ENCODE data around the gene ANGPTL5. TPM values are rescaled to one million over a fixed set of nuclear protein-coding genes. Genes with fewer than 3 reads are reported as not detected.
"Not testable (repeated sequence)": the region's sequence is repeated elsewhere in the genome, so short reads cannot be mapped to it uniquely, and the experiment has no call there.

The ANGPTL5 gene
- total RNA-seq, result not detected

DNA sequence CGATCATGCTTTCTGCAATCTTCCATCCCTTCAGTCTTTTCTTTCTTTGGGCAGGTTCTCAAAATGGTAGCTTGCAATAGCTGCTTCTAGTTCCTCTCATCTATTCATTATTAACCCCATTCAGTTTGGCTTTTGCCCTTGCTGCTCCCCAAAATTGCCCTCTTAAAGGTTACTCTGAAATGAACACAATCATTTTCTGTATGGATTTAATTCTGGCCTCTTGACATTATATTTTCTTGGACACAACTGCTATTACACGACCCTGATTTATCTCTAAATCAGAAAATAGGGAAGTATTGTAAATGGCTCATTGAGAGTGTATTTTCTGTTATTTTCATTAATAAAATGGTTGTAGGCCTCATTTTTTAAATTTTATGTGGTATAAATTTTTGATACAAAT, at the start of gene ANGPTL5:
TSS of gene ANGPTL5 (minus strand) at position 101 of the 400 bp plus-strand sequence. CDS start 8,613 bp downstream, outside the sequence.
- ATAC-seq, result no peak

DNA sequence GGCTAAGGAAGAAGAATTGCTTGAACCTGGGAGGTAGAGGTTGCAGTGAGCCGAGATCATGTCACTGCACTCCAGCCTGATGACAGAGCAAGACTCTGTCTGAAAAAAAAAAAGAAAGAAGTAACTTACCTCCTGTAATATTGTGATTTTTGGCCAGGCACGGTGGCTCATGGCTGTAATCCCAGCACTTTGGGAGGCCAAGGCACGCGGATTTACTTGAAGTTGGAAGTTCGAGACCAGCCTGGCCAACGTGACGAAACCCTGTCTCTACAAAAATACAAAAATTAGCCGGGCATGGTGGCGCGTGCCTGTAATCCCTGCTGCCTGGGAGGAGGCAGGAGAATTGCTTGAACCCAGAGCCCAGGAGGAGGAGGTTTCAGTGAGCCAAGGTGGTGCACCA, 47.9 kb upstream of the ANGPTL5 start:
- ATAC-seq, result not testable (repeated sequence)

DNA sequence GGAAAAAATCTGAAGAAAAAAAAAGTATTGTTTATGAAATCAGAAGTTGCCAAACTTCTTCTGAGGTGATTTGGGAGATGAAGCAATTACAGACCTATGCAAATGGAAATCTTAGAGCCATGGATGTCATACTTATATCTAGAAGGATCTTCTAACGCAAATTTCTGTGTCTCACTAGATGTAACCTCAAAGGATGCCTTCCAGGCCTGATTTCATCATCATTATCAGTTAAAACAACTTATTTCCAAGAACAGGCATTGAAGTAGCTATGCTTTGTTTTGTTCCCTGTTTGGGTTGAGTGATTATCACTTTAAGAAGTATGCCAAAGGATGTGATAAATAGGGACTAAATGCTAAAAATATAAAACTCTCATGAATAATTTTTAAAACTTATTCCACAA, 43.9 kb upstream of the ANGPTL5 start:
- no peak for ATAC-seq

DNA sequence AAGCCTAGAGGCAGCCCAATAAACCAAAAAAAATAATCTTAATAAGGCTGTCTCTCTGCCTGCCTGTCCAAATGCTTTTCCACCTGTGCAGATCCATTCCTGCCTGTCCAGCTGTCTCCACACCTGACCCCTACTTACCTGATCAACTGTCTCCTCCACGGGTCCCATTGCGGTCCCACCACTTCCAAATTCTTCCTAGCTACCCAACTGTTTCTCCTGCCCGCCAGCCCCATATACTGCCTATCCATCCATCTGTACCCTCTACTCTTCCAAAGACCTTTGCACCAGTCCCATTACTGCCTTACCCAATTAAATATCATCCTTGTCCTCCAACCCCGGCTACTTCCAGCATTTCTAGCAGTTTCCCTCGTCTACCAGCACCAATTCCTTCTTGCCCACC, 39.4 kb upstream of the ANGPTL5 start:
- ATAC-seq, result no peak

GRCh38 chr11:101955278-101955677, 39.0 kb upstream of the ANGPTL5 start:
- no peak for ATAC-seq

DNA sequence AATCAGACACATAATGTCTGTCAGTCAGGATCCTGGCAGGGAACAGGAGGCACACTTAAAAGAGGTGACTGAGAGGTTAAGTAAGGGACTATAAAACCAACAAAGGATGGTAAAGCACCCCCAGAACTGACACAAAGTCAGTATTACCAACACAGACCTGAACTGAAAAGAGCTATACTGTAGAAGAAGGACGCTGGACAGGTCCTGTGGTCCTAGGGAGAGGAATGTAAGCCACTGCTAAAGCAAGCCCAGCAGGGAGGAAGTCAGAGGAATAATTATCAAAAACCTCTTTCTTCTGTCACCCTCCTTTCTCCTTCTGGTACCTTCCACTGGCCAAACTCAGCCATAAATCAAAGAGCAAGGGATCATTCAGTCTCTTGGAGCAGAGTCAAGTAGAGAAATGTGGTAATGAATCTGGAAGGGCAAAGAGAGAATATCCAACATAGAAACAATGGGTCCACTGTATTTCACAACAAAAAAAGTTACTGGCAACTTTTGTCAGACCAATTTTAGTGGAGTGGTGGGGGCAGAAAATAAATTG, 33.4 kb upstream of the ANGPTL5 start:
- no peak for ATAC-seq

DNA sequence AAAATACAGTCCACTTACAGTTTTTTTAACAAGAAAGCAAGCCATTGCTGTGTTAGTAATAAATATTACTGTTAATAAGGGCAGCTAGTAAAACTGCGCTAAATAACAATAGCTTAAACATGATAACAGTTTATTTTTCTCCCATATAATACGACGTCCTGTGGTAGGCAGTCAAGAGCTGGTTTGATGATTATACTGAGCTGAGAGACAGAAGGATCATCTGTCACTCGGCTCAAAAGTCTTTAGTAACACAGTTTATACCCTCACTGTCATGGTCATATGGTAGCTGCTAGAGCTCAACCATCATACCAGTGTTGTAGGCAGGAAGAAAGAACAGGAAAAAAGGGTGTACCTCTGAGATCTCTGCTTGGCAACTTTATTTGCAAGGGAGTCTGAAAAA, 29.1 kb upstream of the ANGPTL5 start:
- no peak for ATAC-seq

GRCh38 chr11:101944923-101945322, 28.6 kb upstream of the ANGPTL5 start:
- ATAC-seq, result no peak

GRCh38 chr11:101940901-101941520, 24.7 kb upstream of the ANGPTL5 start:
- ATAC-seq, result no peak

GRCh38 chr11:101931692-101932091, 15.4 kb upstream of the ANGPTL5 start:
- no peak for ATAC-seq

DNA sequence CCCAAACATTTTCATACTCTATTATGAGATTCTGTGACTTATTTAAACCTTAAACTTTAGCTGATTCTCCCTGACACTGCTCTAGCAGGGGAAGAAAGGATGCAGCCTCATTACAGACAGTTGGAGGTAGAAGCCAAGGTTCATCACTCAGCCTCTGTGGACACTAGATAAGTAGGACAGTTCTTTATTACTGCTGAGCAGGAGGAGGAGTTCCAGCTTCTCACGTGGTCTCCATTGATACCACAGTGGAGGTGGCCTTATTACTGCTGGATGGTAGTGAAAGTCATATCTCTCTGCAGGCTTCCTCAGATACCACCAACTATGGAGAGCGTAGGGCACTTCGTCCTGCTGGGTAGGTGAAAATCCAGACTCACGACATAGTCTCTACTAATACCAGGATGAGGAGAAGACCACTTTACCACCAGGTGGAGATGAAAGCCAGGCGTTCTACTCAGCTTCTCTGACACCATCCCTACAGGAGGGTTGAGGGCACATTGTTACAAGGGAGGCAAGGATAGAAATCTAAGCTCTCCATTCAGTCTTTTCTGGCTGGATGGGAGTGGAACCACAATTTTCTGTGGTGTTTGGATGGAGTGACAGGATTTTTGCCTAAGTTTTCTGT, 13.1 kb upstream of the ANGPTL5 start:
- no peak for ATAC-seq

GRCh38 chr11:101923554-101923953, 7.2 kb upstream of the ANGPTL5 start:
- no peak for ATAC-seq

DNA sequence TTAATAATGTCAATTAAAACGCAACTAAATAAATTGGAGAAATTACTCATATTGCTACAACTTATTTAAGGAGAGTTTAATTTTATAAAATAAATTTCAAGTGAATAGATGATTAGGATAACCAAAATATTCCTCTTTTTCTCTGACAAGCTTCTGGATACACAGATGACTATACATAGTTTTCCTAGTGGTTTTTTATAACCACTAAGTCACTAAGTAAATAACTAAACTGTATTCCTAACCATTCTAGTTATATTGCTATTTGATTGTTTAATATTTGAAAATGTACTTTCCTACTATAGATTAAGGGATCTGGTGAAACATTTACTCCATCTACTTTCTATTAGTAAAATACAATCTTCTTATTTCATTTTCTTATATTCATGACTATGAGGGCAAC, 4.7 kb upstream of the ANGPTL5 start:
- no peak for ATAC-seq

DNA sequence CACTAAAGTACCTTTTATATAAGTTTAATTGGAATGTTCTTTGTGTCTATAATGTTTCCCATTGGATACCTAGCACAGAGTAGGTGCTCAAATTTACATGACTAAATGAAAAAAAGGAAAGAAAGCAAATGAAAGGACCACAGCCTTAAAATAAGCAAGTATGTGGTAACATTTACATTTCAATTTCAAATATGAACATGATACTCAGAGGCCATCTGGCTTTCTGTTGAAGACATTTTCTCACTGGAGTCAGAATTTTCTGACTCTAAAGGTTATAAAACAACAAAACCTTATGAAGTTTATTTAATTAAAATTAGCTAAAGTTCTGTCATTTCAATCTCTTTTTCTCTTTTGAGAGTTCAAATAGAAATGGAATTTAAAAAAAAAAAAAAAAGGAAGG, 904 bp upstream of the ANGPTL5 start:
- no peak for ATAC-seq

DNA sequence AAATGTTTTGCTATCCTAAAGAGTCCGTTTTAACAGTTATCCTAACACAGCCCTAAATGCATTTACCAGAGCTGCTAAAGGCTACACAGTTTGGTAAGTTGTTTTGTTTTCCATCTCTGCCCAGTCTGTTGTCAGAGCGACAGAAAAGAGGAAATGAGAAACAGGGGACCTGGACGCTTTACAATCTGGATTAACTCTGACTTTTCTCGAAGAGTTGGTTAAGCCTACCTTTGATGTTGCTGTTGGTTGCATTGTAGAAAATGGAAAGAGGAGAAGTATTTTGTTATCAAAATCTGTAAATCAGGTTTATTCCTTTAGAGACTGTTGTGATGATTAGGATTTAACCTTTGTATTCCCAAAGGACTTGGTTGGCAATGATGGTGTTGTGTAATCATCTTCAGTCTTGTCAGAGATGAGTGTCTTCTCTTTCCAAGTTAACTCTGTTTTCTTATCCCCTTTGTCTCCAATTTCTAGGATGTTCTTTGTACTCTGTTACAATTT, 481 bp downstream of the ANGPTL5 start:
- ATAC-seq, result no peak

DNA sequence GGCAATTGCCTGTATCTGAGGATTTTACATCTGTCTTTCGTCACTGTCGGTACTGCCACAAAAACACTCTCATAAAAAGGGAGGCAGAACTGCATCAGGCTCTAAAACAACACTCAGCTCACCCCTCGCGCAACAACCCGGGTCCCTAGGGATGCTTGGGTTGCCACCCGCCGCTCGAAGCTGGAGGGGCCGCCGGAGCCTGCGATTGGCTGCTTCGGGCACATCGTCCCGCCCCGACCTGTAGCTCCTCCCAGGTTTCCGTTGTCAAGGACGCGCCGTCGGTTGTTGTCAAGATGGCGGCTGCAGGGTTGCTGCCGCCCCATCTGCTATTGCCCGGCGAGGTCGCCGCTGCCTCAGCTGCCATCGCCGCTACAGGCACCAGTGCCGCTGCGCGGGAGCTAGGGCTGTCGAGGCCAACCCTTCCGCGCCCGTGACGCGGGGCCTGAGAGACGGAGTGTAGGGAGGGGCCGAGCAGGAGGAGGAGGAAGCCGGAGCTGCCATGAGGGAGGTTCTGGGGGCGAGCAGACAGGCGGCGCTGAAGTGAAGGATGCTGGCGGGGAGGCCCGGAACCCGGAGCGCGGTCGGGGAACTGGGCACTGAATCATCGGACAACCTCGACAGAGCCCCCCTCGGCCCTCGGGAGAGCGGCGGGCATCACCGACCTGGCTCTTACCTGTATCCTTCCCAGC, 1.4 kb downstream of the ANGPTL5 start, which contains the start of gene CEP126:
TSS of gene CEP126 (plus strand) at position 273 of the 689 bp plus-strand sequence. CDS start at position 548, 275 bp downstream.
- peak; percentile 95 for ATAC-seq

DNA sequence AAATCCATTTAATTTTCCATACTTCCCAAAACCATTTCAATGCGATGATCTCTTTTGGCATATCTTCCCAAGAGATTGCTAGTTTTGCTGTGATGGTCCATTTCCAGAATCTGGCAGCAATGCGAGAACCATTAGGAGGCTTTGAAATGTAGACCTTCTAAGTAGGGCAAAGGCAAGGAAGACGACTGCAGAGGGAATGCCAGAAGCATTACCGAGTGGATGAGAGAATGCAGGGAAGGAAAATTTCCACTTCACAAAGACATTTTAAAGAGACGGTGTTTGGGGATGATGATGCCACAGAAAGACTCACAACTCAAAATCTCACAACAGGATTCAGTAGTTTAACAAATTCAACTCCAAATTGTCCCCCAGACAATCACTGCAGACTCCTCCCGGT, 2.0 kb downstream of the ANGPTL5 start:
- no peak for ATAC-seq

DNA sequence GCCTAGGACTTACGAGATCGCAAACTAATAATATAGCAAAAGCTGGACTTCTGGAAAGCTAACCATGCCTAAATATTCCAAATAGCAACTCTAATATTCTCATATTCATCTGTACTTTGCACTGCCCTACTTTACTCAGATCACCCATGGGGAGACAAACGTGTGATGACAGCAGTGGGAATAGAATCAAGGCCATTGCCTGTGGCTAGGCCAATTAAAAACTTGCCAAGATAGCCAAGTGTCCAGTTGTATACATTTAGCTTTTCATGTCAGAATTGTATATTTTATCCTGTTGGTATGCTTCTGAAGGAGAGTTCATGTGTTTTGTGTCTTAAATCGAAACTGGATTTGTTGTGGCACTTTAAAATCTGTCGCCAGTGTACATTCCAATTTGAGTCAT, 2.7 kb downstream of the ANGPTL5 start:
- ATAC-seq, result no peak

DNA sequence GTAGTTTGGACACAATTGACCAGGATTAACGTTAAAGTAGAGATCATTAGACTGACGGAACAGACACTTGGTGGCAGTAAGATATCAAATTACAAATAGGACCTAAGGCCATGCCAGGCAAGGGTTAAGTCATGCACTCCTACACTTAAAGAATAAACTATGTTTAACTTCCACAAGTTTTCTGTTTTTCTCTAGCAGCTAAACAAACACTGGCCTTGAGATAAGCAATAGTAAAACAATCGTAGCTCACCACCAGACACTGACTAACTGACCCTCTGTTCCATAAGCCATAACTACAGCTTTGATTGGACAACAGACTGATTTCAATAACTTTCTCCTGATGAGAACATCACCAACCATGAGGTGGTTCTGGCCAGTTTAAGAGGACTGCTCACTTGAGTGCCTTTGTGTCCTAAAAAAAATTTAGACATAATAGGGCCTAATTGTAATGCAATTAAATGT, 3.5 kb downstream of the ANGPTL5 start:
- no peak for ATAC-seq

- ATAC-seq, result no peak
These were observed 7.2 kb downstream of the ANGPTL5 start for GRCh38 chr11:101909087-101909486.

- ATAC-seq, result no peak
These were observed 8.5 kb downstream of the ANGPTL5 start for GRCh38 chr11:101907815-101908214.

DNA sequence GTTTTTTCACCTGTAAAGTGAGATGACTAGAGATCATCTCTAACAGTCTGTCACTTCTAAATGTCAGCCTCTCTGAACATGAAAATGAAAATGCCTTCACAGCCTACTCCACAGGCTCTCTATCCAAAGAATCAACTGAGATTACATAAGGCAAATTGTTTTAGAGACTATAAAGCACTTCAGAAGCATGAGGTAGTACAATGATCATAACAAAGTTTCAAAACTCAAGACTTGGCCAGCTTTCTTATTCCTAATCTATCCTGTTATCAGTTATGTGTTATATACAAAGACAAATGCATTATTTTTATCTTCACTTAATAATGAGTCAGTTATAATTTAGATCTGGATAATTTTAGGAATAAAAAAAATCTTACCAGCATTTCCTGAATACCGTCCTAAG, 21.8 kb downstream of the ANGPTL5 start:
- no peak for ATAC-seq

GRCh38 chr11:101889767-101890166, 26.6 kb downstream of the ANGPTL5 start:
- no peak for ATAC-seq

All from esophagus mucosa (tissue), 1 donor.